Nephron progenitor cell (in vitro differentiated cells): ENCODE data around the gene TMEM236.

Experiments used
- DNase-seq: peaks from one replicate; pipeline ENCODE4 v3.0.0; 2021
- H3K27ac Mint-ChIP-seq: 2 replicates; pipeline ENCODE4 v1.8.0; 2021; ENCODE audit warnings: mild to moderate bottlenecking, moderate library complexity, mixed read lengths
- H3K27me3 Mint-ChIP-seq: 2 replicates; pipeline ENCODE4 v1.8.0; 2021; ENCODE audit warnings: mild to moderate bottlenecking, low read depth, mixed read lengths; ENCODE audit not compliant: poor library complexity
- H3K36me3 Mint-ChIP-seq: 2 replicates; pipeline ENCODE4 v1.8.0; 2021; ENCODE audit warnings: low read depth, mixed read lengths
- H3K4me1 Mint-ChIP-seq: 2 replicates; pipeline ENCODE4 v1.8.0; 2021; ENCODE audit warnings: mixed read lengths
- H3K4me3 Mint-ChIP-seq: 2 replicates; pipeline ENCODE4 v1.8.0; 2021; ENCODE audit warnings: mild to moderate bottlenecking, moderate library complexity, mixed read lengths
- H3K9me3 Mint-ChIP-seq: 2 replicates; pipeline ENCODE4 v1.8.0; 2021; ENCODE audit warnings: mild to moderate bottlenecking, moderate library complexity, mixed read lengths
- CTCF ChIP-seq: fragments of 200-600 bp; sonication (generic); IDR thresholded peaks from 2 replicates; pipeline ENCODE4 v1.5.0; 2021; ENCODE audit warnings: antibody characterized with exemption

TMEM236 gene

GRCh38 chr10:17785276-17785930 lies 33.4 kb downstream of the TMEM236 start:
- Mint-ChIP-seq H3K27me3 (peaks cover 9% of the 10 kb centered on the region), H3K9me3 (no peaks in the 10 kb centered on the region), H3K4me3 (no peak overlapping the region), H3K36me3 (no peaks in the 10 kb centered on the region), H3K4me1 (peaks cover 5% of the 10 kb centered on the region), H3K27ac (no peak overlapping the region)
- no peak for TF ChIP-seq CTCF
- no peak for DNase-seq

GRCh38 chr10:17787087-17787961 lies 35.3 kb downstream of the TMEM236 start:
- Mint-ChIP-seq H3K4me3 (no peak overlapping the region), H3K27me3 (peaks cover 5% of the 10 kb centered on the region), H3K4me1 (peaks cover 5% of the 10 kb centered on the region), H3K9me3 (no peaks in the 10 kb centered on the region), H3K36me3 (no peaks in the 10 kb centered on the region), H3K27ac (no peak overlapping the region)
- DNase-seq: no peak
- no peak for TF ChIP-seq CTCF

GRCh38 chr10:17788646-17789045 lies 36.6 kb downstream of the TMEM236 start:
- Mint-ChIP-seq H3K9me3 (no peaks in the 10 kb centered on the region), H3K4me1 (no peaks in the 10 kb centered on the region), H3K36me3 (no peaks in the 10 kb centered on the region), H3K27me3 (peaks cover 5% of the 10 kb centered on the region), H3K4me3 (no peak overlapping the region), H3K27ac (no peak overlapping the region)
- DNase-seq: no peak
- TF ChIP-seq CTCF: no peak

GRCh38 chr10:17789396-17789795 lies 37.4 kb downstream of the TMEM236 start:
- Mint-ChIP-seq H3K27ac (no peak overlapping the region), H3K27me3 (peaks cover 5% of the 10 kb centered on the region), H3K4me3 (no peak overlapping the region), H3K4me1 (no peaks in the 10 kb centered on the region), H3K9me3 (no peaks in the 10 kb centered on the region), H3K36me3 (no peaks in the 10 kb centered on the region)
- DNase-seq: no peak
- TF ChIP-seq CTCF: no peak

- no peaks in the 10 kb centered on the region for H3K4me1 Mint-ChIP-seq
- H3K36me3 Mint-ChIP-seq: peaks cover 5% of the 10 kb centered on the region
- no peak for DNase-seq
- H3K27me3 Mint-ChIP-seq: peaks cover 5% of the 10 kb centered on the region
- TF ChIP-seq CTCF: no peak
- peaks cover 5% of the 10 kb centered on the region for H3K9me3 Mint-ChIP-seq
- H3K27ac Mint-ChIP-seq: no peak overlapping the region
- no peak overlapping the region for H3K4me3 Mint-ChIP-seq
These were observed 38.6 kb downstream of the TMEM236 start for GRCh38 chr10:17790651-17791050.
